Measurements from ENCODE around the gene CCDC71.

The CCDC71 gene

DNA sequence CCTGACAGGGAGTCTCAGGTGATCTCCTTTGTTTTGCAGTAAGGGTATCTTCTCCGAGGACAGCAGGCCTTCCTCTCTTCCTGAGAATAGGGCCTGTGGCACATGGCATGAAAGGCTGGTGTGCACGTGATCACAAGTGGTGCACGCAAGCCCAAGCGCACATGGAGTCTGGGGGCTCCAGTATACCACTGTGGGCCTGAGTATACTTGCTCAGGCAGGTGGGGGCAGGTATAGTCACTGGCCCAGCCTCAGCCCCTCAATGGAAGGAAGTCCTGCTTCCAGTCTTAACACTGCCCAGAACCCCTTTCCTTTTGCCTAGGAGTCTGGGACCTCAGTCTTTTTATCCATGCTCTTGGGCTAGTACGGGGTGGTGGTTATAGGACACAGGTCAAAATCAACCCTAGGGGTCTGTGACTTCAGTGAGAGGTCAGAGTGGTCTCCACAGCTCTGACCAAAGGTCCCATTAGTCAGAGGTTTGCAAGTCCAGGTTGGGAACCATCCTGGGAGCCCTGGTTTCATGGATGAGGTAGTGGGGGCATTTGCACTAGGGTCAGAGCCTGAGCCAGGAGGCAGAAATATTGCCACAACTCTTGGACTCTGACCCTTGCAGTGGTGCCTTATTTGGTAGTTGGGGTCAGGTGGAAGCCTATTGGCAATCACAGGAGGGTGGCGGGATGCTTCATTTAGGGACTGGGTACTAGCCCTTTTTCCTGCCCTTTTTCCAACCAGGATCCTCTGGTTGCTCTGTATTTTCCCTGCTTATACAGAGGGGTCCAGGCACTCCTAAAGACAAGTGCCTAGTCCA, 823 bp upstream of the CCDC71 start:
- DNase-seq = no peak

DNA sequence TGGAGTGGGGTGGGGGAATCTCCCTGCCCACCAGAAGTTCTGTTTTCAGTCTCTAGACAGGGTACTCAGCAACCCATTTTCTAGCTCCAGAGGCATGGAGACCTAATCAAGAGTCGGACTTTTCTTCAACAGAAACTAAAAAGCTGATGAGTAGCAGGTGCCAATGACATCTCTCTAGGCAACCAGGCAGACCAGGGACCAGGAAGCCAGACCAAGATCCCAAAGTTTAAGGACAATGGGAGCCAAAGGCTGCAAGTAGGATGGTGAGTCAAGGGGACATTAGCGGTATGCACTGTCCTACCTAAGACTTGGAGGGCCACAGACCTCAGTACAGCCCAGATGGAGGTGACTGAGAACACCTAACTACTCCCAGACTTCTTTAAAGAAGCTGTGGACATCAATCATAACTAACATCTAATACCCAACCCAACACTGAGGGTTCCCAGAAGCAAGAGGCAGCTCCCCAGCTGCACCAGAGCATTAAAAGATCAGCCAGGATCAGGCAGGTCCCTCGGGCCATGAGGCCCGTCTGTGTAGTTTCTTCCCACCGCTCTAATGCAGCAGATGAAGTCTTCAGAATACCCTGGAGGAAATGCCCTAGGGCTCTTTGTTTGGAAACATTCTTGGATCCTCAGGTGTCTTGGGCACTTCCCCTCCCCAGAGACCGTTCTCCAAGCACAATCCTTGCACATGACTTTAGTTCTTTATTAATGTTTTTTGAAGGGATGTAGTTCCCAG, 979 bp downstream of the CCDC71 start:
- no peak for DNase-seq

DNA sequence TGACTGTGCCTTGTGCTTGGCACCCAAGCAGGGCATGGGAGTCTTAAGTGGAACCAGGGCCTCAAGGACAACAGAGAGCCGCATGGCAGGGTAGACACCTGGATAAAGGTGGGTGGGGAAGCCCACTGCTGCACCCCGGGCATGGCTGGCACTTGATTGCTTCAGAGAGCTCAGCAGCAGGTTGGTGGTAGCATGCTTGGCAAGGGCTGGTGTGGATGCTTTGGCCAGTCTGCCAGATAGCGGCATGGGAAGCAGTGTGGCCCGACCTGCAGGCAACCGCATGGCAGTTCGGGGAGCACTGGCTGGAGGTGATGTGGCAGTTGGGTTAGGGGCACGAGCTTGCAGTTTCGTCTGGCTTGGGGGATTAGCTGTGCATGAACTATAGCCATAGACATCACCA, 2.5 kb downstream of the CCDC71 start:
- no peak for DNase-seq

DNA sequence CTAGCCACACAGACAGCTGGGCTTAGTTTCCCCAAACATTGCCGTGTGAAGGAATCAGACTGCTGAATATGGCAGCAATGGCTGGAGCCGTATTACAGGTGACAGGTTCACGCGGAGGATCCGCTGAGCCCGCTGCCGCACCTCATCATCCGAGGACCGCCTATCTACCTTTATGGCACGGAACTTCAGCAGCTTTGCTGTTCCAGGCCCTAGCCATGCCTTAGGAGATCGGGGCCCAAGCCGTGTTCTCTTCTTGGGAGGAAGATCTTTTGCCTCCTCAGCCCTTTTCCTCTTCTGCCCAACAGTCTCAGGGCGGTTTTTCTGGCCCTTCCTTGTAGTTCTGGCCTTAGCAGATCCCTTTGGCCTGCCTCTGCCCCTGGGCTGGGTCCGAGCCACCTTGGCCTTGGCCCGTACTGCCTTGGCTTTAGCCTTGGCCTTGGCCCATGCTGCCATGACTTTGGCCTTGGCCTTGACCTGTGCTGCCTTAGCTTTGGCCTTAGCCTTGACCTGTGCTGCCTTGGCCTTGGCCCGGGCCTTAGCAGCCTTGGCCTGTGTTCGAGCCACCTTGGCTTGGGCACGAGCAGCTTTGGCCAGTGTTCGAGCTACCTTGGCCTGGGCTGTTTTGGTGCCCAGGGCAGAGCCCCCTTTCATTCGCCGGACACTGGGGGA, 3.2 kb downstream of the CCDC71 start:
- DNase-seq = no peak

DNA sequence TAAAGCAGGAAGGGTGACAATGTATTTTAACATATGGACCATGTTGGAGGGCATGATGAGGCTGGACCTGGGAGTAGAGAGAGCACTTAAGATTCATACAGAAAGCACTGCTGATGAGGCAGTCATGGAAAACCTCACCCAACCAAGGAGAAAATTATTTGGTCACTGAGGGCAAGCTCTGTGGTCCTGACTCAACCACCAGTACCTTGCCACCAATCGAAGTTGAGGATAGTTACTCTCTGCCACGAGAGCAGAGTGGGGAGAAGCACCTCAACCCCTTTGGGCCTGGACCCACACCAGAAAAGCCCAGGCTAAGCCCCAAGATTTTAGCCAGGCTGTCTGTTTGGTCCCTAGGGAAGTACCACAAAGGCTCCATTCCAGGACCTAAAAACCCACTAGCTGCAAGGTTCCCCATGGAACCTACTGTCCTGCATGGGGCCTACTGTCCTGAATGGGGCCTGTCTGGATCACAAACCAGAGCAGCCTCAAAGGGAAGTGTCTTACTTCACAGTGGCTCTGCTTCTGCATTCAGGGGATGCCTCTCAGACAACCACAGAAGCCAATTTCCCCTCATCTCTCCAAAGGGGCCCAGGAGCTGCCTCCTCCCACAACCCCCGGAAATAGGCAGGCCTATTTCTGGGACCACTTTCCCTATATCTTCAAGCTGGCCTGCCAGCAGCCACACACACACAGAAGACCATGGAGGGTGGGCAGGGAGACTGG, 4.2 kb downstream of the CCDC71 start:
- DNase-seq = no peak

DNA sequence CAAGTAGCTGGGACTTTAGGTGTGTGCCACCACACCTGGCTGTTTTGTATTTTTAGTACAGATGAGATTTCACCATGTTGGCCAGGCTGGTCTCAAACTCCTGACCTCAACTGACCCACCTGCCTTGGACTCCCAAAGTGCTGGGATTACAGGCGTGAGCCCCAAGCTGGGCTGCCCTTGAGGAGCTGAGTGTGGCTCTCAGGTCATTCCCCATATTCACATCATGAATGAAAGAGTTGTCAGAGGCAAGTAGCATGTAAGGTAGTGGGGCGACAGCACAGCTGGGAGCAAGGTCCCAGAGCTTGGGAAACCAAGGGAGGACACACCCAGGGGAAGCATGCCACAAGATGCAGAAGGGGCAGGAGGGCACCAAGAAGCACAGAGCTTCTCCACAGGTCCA, 4.9 kb downstream of the CCDC71 start:
- no peak for DNase-seq

DNA sequence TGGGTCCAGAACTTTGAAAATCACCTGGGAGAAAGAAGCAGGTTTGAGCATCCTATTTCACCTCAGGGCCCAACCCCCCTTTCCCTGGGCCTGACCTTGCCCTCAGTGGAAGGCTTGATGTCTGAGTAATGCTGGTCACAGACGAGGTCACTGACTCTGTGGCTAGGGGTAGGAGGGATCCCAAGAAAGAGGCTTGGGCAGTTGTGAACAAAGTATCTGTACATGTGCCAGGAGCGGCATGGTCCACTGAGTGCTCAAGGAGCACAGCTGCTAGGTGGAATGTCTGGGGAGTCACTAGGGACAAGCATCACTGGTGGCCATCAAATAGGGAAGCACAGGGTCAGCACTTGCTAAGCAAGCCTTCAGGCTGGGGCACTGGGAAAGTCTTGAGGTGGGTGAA, 7.3 kb downstream of the CCDC71 start:
- DNase-seq = no peak

DNA sequence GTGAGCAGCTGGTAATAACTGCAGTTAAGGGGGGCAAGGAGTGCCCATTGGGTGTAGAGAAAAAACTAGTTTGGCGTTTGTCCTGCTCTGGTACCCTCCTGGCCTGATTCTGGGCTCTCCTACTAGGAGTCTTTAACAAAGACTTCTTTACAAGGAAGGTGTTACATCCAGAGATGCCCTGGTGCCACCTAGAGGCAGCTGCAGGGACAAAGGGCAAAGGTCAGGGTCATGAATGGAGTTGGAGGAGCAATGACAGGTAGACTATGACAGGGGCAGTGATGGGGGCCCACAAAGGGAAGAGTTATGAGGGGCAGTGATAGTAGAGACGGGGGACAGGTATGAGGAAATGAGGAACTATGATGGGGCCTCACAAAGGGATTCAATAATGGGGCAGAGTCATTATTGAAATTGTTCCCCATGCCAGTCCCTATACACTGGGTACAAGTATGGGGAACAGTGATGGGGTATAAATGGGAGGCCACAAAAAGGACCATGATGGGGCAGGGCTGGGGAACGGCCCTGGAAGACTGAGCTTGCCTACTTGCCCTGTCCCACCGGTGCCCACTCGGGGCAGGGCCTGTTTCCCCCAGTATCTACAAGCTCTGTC, 7.9 kb downstream of the CCDC71 start:
- DNase-seq = no peak

DNA sequence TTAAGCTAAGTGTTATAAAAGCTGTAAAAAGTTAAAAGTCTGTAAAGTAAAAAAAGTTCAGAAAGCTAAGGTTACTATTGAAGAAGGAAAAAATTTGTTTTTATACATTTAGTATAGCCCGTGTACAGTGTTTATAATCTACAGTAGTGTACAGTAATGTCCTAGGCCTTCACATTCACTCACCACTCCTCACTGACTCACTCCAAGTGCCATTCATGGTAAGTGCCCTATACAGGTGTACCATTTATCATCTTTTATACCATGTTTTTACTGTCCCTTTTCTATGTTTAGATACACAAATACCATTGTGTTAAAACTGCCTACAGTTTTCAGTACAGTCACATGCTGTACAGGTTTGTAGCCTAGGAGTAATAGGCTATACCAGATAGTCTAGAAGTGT, 8.8 kb downstream of the CCDC71 start:
- DNase-seq = no peak

DNA sequence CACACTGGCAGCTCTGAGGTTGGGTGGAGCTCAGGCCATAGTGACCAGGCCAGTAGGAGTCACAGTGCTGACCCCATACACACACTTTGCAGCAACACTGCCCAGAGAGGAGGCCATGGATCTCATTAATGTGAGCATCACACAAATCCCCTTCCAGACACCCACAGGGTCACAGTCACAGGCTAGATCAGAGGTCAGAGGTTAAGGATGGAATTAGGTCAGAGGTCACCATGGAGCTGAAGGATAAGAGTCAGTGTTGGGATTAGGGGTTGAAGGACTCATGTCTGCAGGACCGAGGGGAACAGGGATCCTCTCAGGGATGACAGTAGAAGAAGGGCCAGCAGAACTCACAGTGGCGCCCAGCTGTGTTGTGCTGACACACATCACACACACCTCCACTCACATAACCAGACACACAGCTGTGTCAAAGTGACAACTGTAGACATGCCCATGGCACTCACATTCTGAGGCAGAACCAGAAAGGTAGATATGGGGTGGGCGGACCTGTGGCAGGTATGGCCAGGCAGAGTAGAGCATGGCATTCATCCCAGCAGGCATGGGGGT, 12.7 kb downstream of the CCDC71 start:
- no peak for DNase-seq

DNA sequence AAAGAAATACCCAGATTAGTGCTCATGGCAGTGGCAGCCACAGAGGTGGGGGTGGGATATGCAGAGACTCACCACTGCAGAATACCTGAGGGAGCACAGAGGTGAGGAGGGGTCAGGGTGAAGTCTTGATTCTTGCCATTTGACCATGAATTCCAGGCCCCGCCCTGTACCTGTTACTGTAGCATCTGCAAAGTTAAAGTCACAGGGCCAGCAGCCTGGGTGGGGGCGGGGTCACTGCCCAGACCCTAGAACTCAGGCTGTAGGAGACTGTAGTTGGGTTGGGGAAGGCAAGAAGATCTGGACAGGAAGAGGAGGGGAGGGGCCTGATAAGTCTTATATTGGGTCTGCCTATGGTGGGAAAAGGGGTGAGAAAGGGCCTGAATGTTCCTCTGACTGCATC, 14.5 kb downstream of the CCDC71 start:
- no peak for DNase-seq

DNA sequence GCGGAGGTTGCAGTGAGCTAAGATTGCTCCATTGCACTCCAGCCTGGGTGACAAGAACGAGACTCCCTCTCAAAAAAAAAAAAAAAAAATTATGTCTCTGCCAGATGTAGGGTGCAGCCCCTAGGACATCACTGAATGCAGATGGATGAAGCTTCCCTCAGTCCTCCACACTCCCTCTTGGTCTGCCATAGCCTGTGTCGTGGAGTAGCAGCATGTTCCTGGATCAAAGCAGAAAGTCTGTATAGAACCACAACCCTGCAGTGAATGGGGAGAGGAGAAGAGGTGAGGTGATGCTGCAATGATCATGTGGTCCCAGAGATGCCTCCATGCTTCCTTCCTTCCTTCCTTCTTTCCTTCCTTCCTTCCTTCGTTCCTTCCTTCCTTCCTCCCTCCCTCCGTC, 18.0 kb downstream of the CCDC71 start:
- DNase-seq = no peak

DNA sequence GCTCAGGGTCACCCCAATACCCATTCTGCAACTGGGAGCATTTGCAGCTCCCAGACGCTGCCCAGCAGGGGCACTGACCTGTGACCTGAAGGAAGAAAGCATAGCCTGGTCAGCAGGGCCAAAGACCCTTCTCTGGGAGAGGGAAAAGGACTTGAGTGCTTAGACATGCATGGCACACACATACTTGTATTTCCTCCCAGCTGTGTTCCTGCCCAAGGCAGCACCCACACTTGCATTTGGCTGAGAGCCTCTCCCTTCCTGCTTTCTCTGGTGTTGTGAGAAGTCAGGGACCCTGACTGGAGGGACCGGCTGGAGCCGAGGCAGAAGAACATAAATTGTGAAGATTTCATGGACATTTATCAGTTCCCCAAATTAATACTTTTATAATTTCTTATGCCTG, 26.1 kb downstream of the CCDC71 start:
- DNase-seq = no peak

DNA sequence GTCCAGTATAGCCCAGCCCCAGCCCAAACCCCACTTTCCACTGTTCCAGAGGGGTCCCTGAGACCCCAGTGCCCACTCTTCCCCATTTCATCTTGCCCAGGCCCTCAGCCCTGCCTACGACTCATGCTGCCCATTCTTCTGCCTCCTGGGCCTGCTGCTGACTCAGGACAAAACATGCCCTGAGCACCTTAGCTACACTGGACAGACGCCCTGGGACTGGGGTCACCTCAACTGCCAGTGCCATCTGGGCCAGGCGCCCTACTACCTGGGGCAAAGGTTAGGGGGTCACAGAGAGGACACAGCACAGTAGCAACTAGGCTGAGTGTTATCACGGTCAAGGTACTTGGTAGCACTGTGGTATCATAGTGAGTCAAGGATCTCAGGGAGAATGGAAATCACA, 30.6 kb downstream of the CCDC71 start:
- no peak for DNase-seq

DNA sequence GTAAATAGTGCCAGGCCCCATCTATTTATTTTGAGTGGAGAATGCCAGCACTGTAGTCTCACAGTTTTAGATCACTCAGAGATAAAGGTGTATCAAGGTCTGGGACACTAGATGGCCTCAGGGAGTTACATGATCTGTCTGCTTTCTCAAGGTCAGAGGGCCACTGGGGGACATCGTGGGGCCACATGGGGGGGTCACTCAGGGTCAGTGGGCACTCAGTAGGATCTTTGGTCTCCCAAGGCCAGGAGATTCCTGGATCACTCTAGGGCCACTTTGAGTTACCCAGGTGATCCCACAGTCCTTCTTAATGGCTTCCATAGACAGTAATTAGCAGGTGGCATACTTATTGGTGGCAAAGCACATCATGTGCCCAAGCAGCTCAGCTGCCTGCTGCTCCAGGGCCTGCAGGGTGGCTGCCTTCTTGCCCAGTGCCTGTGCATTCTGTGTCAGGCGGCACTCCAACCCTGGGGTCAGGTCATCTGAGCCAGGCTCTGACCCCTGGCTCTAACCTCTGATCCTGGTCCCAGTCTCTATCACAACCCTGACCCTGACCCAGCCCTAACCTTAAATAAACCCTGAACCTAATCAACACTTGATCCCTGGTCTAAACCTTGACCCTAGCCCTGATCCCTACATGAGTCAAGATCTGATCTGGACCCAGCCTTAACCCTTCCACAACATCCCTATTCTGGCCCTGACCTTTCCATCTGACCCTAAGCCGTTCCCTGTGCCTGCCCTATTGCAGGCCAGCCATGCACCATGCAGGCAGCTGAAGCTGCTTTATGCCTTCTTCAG, 31.5 kb downstream of the CCDC71 start:
- DNase-seq = no peak

DNA sequence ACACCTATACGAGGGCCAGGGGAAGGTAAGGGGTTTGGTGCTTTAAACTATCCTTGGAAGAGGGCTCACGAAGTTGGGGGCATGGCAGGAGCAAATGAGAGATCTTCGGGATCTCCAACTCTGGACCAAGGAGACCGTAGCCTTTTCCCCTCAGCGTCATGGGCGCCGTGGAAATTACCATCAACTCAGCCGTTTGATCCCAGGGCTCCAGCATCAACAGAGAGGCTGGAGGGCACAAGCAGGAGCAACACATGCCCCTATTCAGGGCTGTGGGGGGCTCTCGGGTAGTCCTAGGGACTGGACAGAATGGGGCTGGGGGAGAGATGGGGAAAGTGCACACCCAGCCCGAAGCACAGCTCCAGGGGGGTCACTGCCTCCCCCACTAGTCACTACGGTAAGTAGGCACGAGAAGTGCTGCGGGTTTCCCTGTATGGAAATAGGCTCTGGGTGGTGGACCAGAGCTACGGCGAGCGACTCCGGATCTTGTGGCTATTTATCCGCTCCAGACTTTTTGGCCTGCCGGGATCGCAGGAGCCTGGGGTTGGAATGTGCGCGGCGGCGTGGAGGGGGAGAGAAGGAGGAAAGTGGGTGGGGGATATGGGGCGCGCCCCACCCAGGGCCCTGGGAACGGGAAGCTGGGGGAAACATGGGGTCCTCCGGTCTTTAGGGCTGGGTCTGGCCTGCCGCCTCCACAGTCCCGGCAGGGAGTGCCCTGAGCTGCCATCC, 32.7 kb downstream of the CCDC71 start:
- no peak for DNase-seq

DNA sequence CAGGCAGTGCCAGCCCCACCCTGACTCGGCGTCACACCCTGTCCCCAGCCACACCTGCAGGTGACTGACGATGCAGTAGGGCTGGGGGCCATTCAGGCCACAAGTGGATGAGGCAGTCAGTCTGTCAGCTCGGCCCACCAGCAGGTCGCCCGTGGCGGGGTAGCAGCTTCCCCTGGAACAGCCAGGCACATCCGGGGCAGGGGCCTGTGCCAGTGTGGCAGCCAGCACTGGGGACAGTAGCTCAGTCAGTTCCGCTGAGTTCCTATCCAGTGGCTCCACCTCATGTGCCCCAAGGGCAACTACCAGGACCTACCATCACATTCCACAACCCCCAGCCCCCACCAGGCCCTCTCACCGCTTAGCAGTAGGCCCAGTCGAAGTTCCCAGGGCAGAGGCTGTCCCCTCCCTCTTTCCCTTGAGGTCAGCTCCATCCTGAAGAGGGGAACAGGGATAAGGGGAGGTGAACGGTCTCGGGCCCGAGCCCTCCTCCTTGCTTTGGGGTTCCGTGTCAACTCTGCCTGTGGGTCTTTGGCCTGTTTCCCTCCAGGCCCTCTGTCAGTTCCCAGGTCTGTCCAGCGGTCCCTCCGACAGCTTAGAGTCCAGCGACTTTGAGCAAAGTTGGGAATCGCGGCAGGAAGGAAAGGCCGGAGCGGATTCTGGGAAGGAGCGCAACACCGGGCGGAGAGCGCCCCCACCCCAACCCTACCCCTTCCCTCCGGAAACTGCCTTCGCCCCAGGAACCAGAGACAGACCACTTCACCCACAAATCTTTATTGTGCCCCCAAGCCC, 33.5 kb downstream of the CCDC71 start, which contains the start of gene LAMB2:
LAMB2 (minus strand) TSS at position 614 of the 789 bp plus-strand sequence; CDS start at position 431, 183 bp downstream.
- no peak for DNase-seq

DNA sequence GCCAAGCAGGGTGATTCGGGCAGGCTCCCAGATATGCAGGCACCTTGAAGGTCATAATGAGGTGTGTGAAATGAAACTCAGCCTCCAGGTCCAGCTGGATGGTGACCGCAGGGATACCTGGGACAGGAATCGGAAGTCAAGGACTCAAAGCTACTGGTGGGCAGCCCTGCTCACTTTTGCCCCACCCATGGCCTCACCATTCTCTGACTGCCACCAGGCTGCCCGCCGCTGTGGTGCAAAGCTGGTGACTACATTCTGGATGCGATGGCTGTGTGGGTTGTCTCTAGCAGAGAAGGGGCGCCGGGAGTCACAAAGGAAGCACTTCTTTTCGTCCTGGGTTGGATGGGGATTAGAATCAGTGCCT, 34.1 kb downstream of the CCDC71 start:
- no peak for DNase-seq

DNA sequence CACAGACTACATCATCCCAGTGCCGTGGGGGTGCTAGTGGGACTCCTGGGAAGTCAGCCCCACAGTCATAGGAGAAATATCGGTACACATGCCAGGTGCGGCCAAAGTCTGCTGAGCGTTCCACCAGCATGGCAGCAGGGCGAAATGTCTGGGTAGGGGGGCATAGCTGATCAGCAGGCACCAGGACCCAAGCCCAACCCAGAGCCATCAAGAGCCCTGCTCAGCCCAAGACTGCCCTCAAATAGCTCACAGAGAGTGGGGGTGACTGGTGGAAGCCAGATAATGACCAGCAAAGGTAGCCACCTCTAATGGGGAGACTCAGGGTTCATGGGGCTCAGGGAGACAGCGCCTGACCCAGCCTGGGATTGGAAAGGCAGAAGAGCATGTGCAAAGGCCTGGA, 34.6 kb downstream of the CCDC71 start:
- DNase-seq = no peak

DNA sequence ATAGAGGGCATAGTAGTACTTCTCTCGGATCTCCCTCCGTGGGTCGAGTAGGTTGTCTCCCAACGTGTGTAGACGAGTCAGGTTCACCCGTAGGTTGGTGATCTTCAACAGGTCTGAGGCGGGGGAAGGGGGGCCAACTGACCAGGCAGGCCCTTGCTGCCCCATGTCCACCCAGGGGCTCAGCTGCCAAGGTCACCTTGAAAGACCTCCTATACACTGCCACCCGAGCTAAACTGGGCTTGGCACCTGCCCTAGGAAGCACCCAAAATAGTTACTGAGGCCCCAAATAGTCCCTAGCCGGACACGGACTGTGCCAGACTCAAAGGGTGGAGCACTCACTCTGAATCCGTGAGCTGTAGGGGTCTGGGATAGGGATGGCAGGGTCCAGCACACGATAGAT, 35.1 kb downstream of the CCDC71 start:
- no peak for DNase-seq

Data from NCI-H2029 treated with DMSO at 0.1 percent for 48 hours (cell line).